ENCODE results near the gene KLHDC1.
"Not testable (repeated sequence)": the region's sequence is repeated elsewhere in the genome, so short reads cannot be mapped to it uniquely, and the experiment has no call there.

DNA sequence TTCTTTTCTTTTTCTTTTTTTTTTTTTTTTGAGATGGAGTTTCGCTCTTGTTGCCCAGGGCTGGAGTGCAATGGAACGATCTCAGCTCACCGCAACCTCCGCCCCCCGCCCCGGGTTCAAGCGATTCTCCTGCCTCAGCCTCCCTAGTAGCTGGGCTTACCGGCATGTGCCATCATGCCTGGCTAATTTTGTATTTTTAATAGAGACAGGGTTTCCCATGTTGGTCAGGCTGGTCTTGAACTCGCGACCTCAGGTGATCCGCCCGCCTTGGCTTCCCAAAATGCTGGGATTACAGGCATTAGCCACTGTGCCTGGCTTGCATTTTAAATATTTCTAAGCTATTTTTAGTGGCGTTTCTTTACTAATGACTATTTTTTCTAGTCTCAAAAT, 810 bp downstream of the KLHDC1 start:
- TF ChIP-seq, protein P1, sequence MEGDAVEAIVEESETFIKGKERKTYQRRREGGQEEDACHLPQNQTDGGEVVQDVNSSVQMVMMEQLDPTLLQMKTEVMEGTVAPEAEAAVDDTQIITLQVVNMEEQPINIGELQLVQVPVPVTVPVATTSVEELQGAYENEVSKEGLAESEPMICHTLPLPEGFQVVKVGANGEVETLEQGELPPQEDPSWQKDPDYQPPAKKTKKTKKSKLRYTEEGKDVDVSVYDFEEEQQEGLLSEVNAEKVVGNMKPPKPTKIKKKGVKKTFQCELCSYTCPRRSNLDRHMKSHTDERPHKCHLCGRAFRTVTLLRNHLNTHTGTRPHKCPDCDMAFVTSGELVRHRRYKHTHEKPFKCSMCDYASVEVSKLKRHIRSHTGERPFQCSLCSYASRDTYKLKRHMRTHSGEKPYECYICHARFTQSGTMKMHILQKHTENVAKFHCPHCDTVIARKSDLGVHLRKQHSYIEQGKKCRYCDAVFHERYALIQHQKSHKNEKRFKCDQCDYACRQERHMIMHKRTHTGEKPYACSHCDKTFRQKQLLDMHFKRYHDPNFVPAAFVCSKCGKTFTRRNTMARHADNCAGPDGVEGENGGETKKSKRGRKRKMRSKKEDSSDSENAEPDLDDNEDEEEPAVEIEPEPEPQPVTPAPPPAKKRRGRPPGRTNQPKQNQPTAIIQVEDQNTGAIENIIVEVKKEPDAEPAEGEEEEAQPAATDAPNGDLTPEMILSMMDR (IDR thresholded peaks at IDR 0.05), result not testable (repeated sequence)
- TF ChIP-seq POLR2A (IDR thresholded peaks at IDR 0.05), result not testable (repeated sequence)

Measured in testis (tissue), 2 donors.